ENCODE results near the gene ZC3HAV1.
A peak's percentile ranks its signal among the peaks of the same experiment; 100 is the strongest.
"Not testable (repeated sequence)": the region's sequence is repeated elsewhere in the genome, so short reads cannot be mapped to it uniquely, and the experiment has no call there.

The ZC3HAV1 gene

GRCh38 chr7:139108266-139109187 is 993 bp downstream of the ZC3HAV1 start:
- DNase-seq (ENCODE audit: low spot score), result peak; percentile 45
- TF ChIP-seq CTCF (IDR thresholded peaks at IDR 0.05; ENCODE audit: extremely low read depth, insufficient read depth, missing control alignments), result no peak

GRCh38 chr7:139106959-139107358 is 2.6 kb downstream of the ZC3HAV1 start:
- no peak for DNase-seq (ENCODE audit: low spot score)
- in situ Hi-C loops (cut with MboI; ENCODE audit: low pct_unique_long_range_greater_than_20kb, low sequenced_read_pairs, unreplicated experiment), result loop anchor here (10.0 kb wide), 1 partner anchor 228 kb away; no protein-coding TSS in a partner anchor
- no peak for TF ChIP-seq CTCF (IDR thresholded peaks at IDR 0.05; ENCODE audit: extremely low read depth, insufficient read depth, missing control alignments)

More at GRCh38 chr7:139108266-139109187, 993 bp downstream of the ZC3HAV1 start:
- in situ Hi-C loops (cut with MboI; ENCODE audit: low pct_unique_long_range_greater_than_20kb, low sequenced_read_pairs, unreplicated experiment), result loop anchor here (10.0 kb wide), 1 partner anchor 226 kb away; no protein-coding TSS in a partner anchor

- not testable (repeated sequence) for DNase-seq (ENCODE audit: low spot score)
- in situ Hi-C loops (cut with MboI; ENCODE audit: low pct_unique_long_range_greater_than_20kb, low sequenced_read_pairs, unreplicated experiment), result loop anchor here (10.0 kb wide), 1 partner anchor 229 kb away; no protein-coding TSS in a partner anchor
These were observed 3.3 kb downstream of the ZC3HAV1 start for GRCh38 chr7:139106227-139106626.

GRCh38 chr7:139105484-139105883 is 4.0 kb downstream of the ZC3HAV1 start:
- no peak for DNase-seq (ENCODE audit: low spot score)
- in situ Hi-C loops (cut with MboI; ENCODE audit: low pct_unique_long_range_greater_than_20kb, low sequenced_read_pairs, unreplicated experiment), result loop anchor here (10.0 kb wide), 1 partner anchor 229 kb away; no protein-coding TSS in a partner anchor
- no peak for TF ChIP-seq CTCF (IDR thresholded peaks at IDR 0.05; ENCODE audit: extremely low read depth, insufficient read depth, missing control alignments)

GRCh38 chr7:139104091-139104450 is 5.4 kb downstream of the ZC3HAV1 start:
- in situ Hi-C loops (cut with MboI; ENCODE audit: low pct_unique_long_range_greater_than_20kb, low sequenced_read_pairs, unreplicated experiment), result loop anchor here (10.0 kb wide), 1 partner anchor 231 kb away; no protein-coding TSS in a partner anchor
- peak; percentile 50 for DNase-seq (ENCODE audit: low spot score)
- no peak for TF ChIP-seq CTCF (IDR thresholded peaks at IDR 0.05; ENCODE audit: extremely low read depth, insufficient read depth, missing control alignments)

GRCh38 chr7:139103057-139103815 is 6.3 kb downstream of the ZC3HAV1 start:
- TF ChIP-seq CTCF (IDR thresholded peaks at IDR 0.05; ENCODE audit: extremely low read depth, insufficient read depth, missing control alignments), result no peak
- DNase-seq (ENCODE audit: low spot score), result no peak
- in situ Hi-C loops (cut with MboI; ENCODE audit: low pct_unique_long_range_greater_than_20kb, low sequenced_read_pairs, unreplicated experiment), result loop anchor here (10.0 kb wide), 1 partner anchor 232 kb away; no protein-coding TSS in a partner anchor

GRCh38 chr7:139101637-139102158 is 7.8 kb downstream of the ZC3HAV1 start:
- in situ Hi-C loops (cut with MboI; ENCODE audit: low pct_unique_long_range_greater_than_20kb, low sequenced_read_pairs, unreplicated experiment), result loop anchor here (10.0 kb wide), 1 partner anchor 233 kb away; no protein-coding TSS in a partner anchor
- not testable (repeated sequence) for DNase-seq (ENCODE audit: low spot score)

All from GM13977 (cell line).